GM12875 (cell line): ENCODE data around the gene PIGZ.

Source experiments
- H3K4me3 ChIP-seq: one replicate; pipeline ENCODE4 v1.5.1; 2011; ENCODE audit warnings: low read depth, low read length, control low read depth
- TF ChIP-seq, protein P1 (sequence below): IDR thresholded peaks from 2 replicates; pipeline ENCODE4 v1.5.1; 2011; ENCODE audit warnings: low read depth, mild to moderate bottlenecking, control low read depth, inconsistent platforms, low read length, moderate library complexity, borderline replicate concordance; ENCODE audit not compliant: insufficient read depth

PIGZ gene

DNA sequence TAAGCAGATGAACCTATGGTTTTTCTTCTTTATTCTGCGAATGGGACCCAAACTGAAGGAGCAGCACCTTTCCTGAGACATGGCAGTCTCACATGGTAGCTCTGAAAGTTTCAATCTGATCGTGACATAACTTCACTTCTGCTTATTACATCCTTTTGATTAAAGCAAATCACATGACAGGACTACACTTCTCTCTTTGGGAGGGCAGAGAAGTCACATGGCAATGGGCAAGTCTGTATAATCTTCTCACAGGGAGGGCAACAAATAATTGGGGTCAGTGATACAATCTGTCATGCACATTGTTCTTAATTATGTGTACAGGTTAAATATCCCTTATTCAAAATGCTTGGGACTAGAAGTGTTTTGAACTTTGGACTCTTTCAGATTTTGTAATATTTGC lies 47.9 kb downstream of the PIGZ start:
- H3K4me3 ChIP-seq: no peak overlapping the region
- TF ChIP-seq, protein P1, sequence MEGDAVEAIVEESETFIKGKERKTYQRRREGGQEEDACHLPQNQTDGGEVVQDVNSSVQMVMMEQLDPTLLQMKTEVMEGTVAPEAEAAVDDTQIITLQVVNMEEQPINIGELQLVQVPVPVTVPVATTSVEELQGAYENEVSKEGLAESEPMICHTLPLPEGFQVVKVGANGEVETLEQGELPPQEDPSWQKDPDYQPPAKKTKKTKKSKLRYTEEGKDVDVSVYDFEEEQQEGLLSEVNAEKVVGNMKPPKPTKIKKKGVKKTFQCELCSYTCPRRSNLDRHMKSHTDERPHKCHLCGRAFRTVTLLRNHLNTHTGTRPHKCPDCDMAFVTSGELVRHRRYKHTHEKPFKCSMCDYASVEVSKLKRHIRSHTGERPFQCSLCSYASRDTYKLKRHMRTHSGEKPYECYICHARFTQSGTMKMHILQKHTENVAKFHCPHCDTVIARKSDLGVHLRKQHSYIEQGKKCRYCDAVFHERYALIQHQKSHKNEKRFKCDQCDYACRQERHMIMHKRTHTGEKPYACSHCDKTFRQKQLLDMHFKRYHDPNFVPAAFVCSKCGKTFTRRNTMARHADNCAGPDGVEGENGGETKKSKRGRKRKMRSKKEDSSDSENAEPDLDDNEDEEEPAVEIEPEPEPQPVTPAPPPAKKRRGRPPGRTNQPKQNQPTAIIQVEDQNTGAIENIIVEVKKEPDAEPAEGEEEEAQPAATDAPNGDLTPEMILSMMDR: no peak

DNA sequence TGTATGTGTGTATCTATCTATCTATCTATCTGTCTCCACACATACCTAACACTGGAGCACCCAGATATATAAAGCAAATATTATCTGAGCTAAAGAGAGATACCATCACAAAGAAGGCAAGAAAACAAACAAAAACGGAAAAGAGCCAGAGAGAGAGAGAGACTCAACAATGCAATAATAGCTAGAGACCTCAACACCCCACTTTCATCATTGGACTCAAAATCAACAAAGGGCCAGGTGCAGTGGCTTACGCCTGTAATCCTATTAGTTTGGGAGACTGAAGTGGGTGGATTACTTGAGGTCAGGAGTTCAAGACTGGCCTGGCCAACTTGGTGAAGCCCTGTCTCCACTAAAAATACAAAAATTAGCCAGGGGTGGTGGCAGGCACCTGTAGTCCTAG lies 49.7 kb downstream of the PIGZ start:
- TF ChIP-seq, protein P1: no peak
- H3K4me3 ChIP-seq: no peak overlapping the region

DNA sequence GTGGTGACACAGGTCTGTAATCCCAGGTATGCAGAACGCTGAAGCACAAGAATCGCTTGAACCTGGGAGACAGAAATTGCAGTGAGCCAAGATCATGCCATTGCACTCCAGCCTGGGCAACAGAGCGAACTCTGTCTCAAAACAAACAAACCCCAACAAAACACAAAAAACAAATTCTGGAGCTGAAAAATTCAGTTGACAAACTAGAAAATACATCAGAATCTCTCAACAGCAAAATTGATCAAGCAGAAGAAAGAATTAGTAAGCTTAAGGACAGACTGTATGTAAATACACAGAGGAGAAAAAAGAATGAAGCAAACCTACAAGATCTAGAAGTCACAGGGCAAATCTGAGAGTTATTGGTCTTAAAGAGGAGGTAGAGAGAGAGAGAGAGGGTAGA lies 51.6 kb downstream of the PIGZ start:
- TF ChIP-seq, protein P1: no peak
- no peak overlapping the region for H3K4me3 ChIP-seq

DNA sequence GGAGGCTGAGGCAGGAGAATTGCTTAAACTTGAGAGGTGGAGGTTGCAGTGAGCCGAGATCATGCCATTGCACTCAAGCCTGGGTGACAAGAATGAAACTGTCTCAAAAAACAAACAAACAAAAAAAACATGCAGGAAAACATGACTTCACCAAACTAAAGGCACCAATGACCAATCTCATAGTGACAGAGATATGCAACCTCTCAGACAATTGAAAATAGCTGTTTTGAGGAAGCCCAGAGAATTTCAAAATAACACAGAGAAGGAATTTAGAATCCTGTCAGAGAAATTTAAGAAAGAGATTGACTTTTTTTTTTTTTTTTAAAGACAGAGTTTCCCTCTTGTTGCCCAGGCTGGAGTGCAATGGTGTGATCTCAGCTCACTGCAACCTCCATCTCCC lies 52.4 kb downstream of the PIGZ start:
- TF ChIP-seq, protein P1: no peak

DNA sequence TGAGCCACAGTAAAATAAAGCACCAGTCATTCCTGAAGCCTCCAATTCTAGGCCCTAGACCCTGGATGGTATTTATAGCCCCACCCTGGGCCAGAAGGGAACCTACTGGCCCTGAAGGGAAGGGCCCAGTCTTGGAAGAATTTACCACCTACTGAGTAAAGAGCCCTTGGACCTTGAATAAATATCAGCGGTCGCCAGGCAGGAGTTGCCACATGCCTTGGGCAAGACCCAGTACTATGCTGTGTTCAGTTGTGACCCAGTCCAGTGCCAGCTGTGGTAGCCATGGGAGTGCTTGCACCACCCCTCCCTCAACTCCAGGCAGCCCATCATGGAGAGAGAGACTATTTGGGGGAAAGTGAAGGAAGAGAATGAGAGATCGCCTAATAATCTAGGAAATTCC lies 53.3 kb downstream of the PIGZ start:
- H3K4me3 ChIP-seq: no peak overlapping the region
- TF ChIP-seq, protein P1: no peak

More for the DNA sequence above, 52.4 kb downstream of the PIGZ start:
- H3K4me3 ChIP-seq: no peak overlapping the region

DNA sequence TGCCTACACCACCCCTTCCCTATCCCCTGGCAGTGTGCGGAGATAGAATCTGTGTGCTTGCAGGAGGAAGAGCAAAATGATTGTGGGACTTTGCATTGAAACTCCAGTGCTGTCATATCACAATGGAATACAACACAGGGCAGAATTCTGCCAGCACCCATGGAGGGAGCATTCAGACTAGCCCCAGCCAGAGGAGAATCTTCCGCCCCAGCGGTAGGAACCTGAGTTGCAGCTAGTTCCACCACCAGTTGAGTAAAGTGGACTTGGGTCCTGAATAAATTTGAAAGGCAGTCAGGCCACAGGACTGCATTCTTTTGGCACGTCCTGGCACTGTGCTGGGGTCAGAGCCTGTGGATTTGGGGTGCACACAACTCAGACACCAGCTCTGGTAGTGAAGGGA lies 53.8 kb downstream of the PIGZ start:
- no peak overlapping the region for H3K4me3 ChIP-seq
- TF ChIP-seq, protein P1: no peak

DNA sequence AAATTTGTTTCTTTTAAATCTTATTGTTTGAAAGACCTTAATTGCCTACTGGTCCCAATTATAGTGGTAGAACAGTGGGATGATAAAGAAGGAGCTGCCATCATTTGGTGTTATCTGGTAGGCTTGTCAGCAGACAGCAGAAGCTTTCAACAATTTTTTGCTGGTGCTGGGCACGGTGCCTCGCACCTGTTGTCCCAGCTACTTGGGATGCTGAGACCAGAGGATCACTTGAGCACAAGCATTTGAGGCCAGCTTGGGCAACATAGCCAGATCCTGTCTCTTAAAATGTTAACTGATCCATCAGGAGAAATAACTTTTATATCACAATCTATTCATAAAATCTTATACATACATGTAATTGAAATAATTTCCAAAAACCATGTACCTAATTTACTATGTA lies 64.9 kb downstream of the PIGZ start:
- TF ChIP-seq, protein P1: no peak
- H3K4me3 ChIP-seq: no peak overlapping the region
